HepG2 (cell line): ENCODE data around the gene KCNQ1OT1. TPM values are rescaled to one million over a fixed set of nuclear protein-coding genes. Genes with fewer than 3 reads are reported as not detected.
A peak's percentile ranks its signal among the peaks of the same experiment; 100 is the strongest.

ENCODE experiments used
- CHD4 ChIP-seq: fragments of 200-600 bp; sonication (generic); IDR thresholded peaks from 2 replicates; pipeline ENCODE4 v1.7.0; 2017; ENCODE audit warnings: mild to moderate bottlenecking, low read length, borderline replicate concordance
- FOXA3 ChIP-seq: IDR thresholded peaks from 2 replicates; pipeline ENCODE4 v1.6.1; 2016; ENCODE audit warnings: missing genetic modification reagents, missing compliant biosample characterization
- GLI4 ChIP-seq: sonication (generic); formaldehyde crosslinking; IDR thresholded peaks from 2 replicates; pipeline ENCODE4 v1.5.1; 2020; ENCODE audit warnings: missing genetic modification reagents, mild to moderate bottlenecking, moderate library complexity, borderline replicate concordance
- IRF2 ChIP-seq: IDR thresholded peaks from 2 replicates; pipeline ENCODE4 v1.6.1; 2018; ENCODE audit warnings: missing genetic modification reagents, missing compliant biosample characterization
- MEIS1 ChIP-seq: sonication (generic); formaldehyde crosslinking; IDR thresholded peaks from 2 replicates; pipeline ENCODE4 v1.9.0; 2021; ENCODE audit warnings: mild to moderate bottlenecking, missing genetic modification reagents, moderate library complexity, borderline replicate concordance
- NFKBIZ ChIP-seq: IDR thresholded peaks from 2 replicates; pipeline ENCODE4 v1.6.1; 2018; ENCODE audit warnings: missing genetic modification reagents, missing compliant biosample characterization
- PITX1 ChIP-seq: sonication (generic); formaldehyde crosslinking; IDR thresholded peaks from 2 replicates; pipeline ENCODE4 v1.5.1; 2020; ENCODE audit warnings: mild to moderate bottlenecking, missing genetic modification reagents
- PTBP1 ChIP-seq: fragments of 200-400 bp; formaldehyde crosslinking; IDR thresholded peaks from 2 replicates; pipeline ENCODE4 v1.6.1; 2018; ENCODE audit warnings: low read length, low read depth; ENCODE audit not compliant: poor library complexity, severe bottlenecking
- RBFOX2 ChIP-seq: fragments of 200-400 bp; formaldehyde crosslinking; IDR thresholded peaks from 2 replicates; pipeline ENCODE4 v1.6.1; 2017; ENCODE audit warnings: low read depth, mild to moderate bottlenecking, low read length
- SATB2 ChIP-seq: sonication (generic); formaldehyde crosslinking; IDR thresholded peaks from 2 replicates; pipeline ENCODE4 v1.5.0; 2020; ENCODE audit warnings: missing genetic modification reagents
- SP140L ChIP-seq: sonication (generic); formaldehyde crosslinking; IDR thresholded peaks from 2 replicates; pipeline ENCODE4 v1.4.0; 2020; ENCODE audit warnings: missing genetic modification reagents, borderline replicate concordance
- SP4 ChIP-seq: sonication (generic); formaldehyde crosslinking; IDR thresholded peaks from 2 replicates; pipeline ENCODE4 v1.8.1; 2023; ENCODE audit warnings: mild to moderate bottlenecking, missing genetic modification reagents
- TOPORS ChIP-seq: sonication (generic); formaldehyde crosslinking; IDR thresholded peaks from 2 replicates; pipeline ENCODE4 v1.8.0; 2023; ENCODE audit warnings: mild to moderate bottlenecking, missing genetic modification reagents
- TP53 ChIP-seq: sonication (generic); formaldehyde crosslinking; conservative IDR thresholded peaks from 2 replicates; pipeline ENCODE4 v1.4.0; 2020; ENCODE audit warnings: missing genetic modification reagents
- XBP1 ChIP-seq: sonication (generic); formaldehyde crosslinking; IDR thresholded peaks from 2 replicates; pipeline ENCODE4 v1.5.0; 2020; ENCODE audit warnings: missing genetic modification reagents
- ZBTB20 ChIP-seq: sonication (generic); formaldehyde crosslinking; IDR thresholded peaks from 2 replicates; pipeline ENCODE4 v1.8.1; 2023; ENCODE audit warnings: missing genetic modification reagents, low read depth, mild to moderate bottlenecking, borderline replicate concordance
- ZMYM3 ChIP-seq: sonication (generic); formaldehyde crosslinking; IDR thresholded peaks from 2 replicates; pipeline ENCODE4 v1.5.1; 2020; ENCODE audit warnings: mild to moderate bottlenecking, missing genetic modification reagents
- ZNF160 ChIP-seq: sonication (generic); formaldehyde crosslinking; IDR thresholded peaks from 2 replicates; pipeline ENCODE4 v1.8.0; 2022; ENCODE audit warnings: mild to moderate bottlenecking, inconsistent platforms, missing genetic modification reagents
- ZNF326 ChIP-seq: sonication (generic); formaldehyde crosslinking; IDR thresholded peaks from 2 replicates; pipeline ENCODE4 v1.4.0; 2020; ENCODE audit warnings: missing genetic modification reagents, borderline replicate concordance
- ZNF335 ChIP-seq: sonication (generic); formaldehyde crosslinking; IDR thresholded peaks from 2 replicates; pipeline ENCODE4 v1.4.0; 2020; ENCODE audit warnings: missing genetic modification reagents
- ZNF543 ChIP-seq: sonication (generic); formaldehyde crosslinking; IDR thresholded peaks from 2 replicates; pipeline ENCODE4 v1.4.0; 2020; ENCODE audit warnings: mild to moderate bottlenecking, missing genetic modification reagents
- ZNF549 ChIP-seq: sonication (generic); formaldehyde crosslinking; IDR thresholded peaks from 2 replicates; pipeline ENCODE4 v1.5.0; 2020; ENCODE audit warnings: missing genetic modification reagents
- ZNF572 ChIP-seq: sonication (generic); formaldehyde crosslinking; IDR thresholded peaks from 2 replicates; pipeline ENCODE4 v1.5.1; 2020; ENCODE audit warnings: mild to moderate bottlenecking, missing genetic modification reagents
- ZNF644 ChIP-seq: IDR thresholded peaks from 2 replicates; pipeline ENCODE4 v1.6.1; 2016; ENCODE audit warnings: low read depth
- polyA plus RNA-seq, 8 experiments: library from polyadenylated mRNA; depleted of rRNA in 3 of 8; stranded (reverse) in 7 of 8; unstranded in 1 of 8; fragments of >200 nt; fragmentation: Illumina TruSeq in 4 of 8; extraction: Trizol in 4 of 8; gene quantifications; 2 replicates each; pipeline versions ENCODE4 v1.2.1 to v1.2.3, GENCODE V29; 2011 to 2016; ENCODE audit warnings: low read depth in 4 of 8, missing spikeins in 1 of 8, mixed read lengths in 1 of 8; ENCODE audit not compliant: insufficient read depth in 1 of 8
- total RNA-seq, 5 experiments: library from RNA; depleted of rRNA; stranded (reverse); fragments of >200 nt; fragmentation: Illumina TruSeq; extraction: Trizol; gene quantifications; 2 replicates each; pipeline ENCODE4 v1.2.3, GENCODE V29; 2016; ENCODE audit warnings: low read depth in 1 of 5
- TF ChIP-seq, protein P1 (sequence below), 2 experiments: sonication (generic) in 1 of 2; formaldehyde crosslinking in 1 of 2; IDR thresholded peaks; 2 replicates each; pipeline versions ENCODE4 v1.4.0 to v1.6.1; 2018 to 2020; ENCODE audit warnings: missing genetic modification reagents in 2 of 2, borderline replicate concordance in 1 of 2, low read depth in 1 of 2, mild to moderate bottlenecking in 1 of 2, missing biosample characterization in 1 of 2
- TF ChIP-seq, protein P2 (sequence below): sonication (generic); formaldehyde crosslinking; IDR thresholded peaks from 2 replicates; pipeline ENCODE4 v1.5.1; 2020; ENCODE audit warnings: mild to moderate bottlenecking, missing genetic modification reagents, moderate library complexity
- TF ChIP-seq, protein P3 (sequence below): fragments of 450-650 bp; IDR thresholded peaks from 2 replicates; pipeline ENCODE4 v1.6.1; 2017; ENCODE audit warnings: mild to moderate bottlenecking

KCNQ1OT1 gene
- total and polyA plus RNA-seq, 2 of the 13 experiments (the other 11 are each of a cell fraction or from before 2014, with no cell fraction given) = 1.3 to 18.9 TPM

DNA sequence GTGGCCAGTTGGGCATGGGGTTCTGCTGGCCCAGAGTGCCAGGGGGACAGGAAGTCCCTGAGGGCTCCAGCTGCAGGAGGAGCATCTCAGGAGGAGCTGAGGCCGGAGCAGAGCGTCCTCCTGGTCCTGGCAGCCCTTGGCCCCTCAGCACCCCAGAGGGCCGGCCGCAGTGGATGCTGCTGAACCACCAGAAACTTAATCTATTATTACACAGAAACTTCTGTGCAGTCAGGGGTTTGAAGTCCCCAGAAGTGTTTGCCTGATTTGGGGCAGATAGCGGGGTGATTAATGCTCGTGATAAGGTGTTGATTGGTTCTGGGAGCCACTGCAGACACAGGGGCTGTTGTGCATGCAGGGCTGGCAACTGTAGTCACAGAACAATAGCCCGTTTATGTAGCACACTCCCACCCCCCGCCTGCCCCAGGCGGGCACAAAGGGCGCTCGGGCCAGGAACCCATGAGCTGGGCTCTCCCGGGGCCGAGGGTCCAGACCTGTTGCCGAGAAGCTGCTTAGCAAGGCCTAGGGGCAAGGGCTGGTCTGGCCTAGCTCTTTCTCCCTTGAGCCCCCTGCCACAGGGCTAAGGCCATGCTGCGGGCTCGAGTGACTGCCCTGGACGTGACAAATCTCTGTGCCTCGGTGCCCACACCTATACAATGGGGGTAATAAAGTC, 29.0 kb upstream of the KCNQ1OT1 start (continued):
- TF ChIP-seq, protein P1, sequence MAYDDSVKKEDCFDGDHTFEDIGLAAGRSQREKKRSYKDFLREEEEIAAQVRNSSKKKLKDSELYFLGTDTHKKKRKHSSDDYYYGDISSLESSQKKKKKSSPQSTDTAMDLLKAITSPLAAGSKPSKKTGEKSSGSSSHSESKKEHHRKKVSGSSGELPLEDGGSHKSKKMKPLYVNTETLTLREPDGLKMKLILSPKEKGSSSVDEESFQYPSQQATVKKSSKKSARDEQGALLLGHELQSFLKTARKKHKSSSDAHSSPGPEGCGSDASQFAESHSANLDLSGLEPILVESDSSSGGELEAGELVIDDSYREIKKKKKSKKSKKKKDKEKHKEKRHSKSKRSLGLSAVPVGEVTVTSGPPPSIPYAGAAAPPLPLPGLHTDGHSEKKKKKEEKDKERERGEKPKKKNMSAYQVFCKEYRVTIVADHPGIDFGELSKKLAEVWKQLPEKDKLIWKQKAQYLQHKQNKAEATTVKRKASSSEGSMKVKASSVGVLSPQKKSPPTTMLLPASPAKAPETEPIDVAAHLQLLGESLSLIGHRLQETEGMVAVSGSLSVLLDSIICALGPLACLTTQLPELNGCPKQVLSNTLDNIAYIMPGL (CRISPR knock-in tag; IDR thresholded peaks at IDR 0.05; ENCODE audit: borderline replicate concordance in 1 of 2, low read depth in 1 of 2) = no peak
- TF ChIP-seq GLI4 (no peak), ZNF335 (CRISPR knock-in tag) (no peak), FOXA3 (CRISPR knock-in tag) (peak; percentile 64), ZNF572 (no peak), SATB2 (no peak), ZNF644 (CRISPR knock-in tag) (no peak), SP140L (CRISPR knock-in tag) (no peak), TOPORS (0 out of 2 replicates have a peak, but pooled peaks have one; percentile 24), ZNF543 (CRISPR knock-in tag) (peak; percentile 46; the same call in 1 of the 2 replicates), NFKBIZ (CRISPR knock-in tag) (peak; percentile 65; the same call in 1 of the 2 replicates), MEIS1 (CRISPR knock-in tag) (peak; percentile 72), XBP1 (CRISPR knock-in tag) (no peak), ZBTB20 (CRISPR knock-in tag) (no peak), PITX1 (peak; percentile 86), PTBP1 (no peak), ZMYM3 (CRISPR knock-in tag) (peak; percentile 73), ZNF160 (0 out of 2 replicates have a peak, but pooled peaks have one; percentile 28), RBFOX2 (peak; percentile 79), ZNF326 (CRISPR knock-in tag) (no peak), CHD4 (no peak), TP53 (no peak), IRF2 (no peak), SP4 (CRISPR knock-in tag) (peak; percentile 64; the same call in 1 of the 2 replicates), ZNF549 (peak; percentile 94)
- TF ChIP-seq, protein P2, sequence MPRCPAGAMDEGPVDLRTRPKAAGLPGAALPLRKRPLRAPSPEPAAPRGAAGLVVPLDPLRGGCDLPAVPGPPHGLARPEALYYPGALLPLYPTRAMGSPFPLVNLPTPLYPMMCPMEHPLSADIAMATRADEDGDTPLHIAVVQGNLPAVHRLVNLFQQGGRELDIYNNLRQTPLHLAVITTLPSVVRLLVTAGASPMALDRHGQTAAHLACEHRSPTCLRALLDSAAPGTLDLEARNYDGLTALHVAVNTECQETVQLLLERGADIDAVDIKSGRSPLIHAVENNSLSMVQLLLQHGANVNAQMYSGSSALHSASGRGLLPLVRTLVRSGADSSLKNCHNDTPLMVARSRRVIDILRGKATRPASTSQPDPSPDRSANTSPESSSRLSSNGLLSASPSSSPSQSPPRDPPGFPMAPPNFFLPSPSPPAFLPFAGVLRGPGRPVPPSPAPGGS (CRISPR knock-in tag) = no peak
- TF ChIP-seq, protein P3, sequence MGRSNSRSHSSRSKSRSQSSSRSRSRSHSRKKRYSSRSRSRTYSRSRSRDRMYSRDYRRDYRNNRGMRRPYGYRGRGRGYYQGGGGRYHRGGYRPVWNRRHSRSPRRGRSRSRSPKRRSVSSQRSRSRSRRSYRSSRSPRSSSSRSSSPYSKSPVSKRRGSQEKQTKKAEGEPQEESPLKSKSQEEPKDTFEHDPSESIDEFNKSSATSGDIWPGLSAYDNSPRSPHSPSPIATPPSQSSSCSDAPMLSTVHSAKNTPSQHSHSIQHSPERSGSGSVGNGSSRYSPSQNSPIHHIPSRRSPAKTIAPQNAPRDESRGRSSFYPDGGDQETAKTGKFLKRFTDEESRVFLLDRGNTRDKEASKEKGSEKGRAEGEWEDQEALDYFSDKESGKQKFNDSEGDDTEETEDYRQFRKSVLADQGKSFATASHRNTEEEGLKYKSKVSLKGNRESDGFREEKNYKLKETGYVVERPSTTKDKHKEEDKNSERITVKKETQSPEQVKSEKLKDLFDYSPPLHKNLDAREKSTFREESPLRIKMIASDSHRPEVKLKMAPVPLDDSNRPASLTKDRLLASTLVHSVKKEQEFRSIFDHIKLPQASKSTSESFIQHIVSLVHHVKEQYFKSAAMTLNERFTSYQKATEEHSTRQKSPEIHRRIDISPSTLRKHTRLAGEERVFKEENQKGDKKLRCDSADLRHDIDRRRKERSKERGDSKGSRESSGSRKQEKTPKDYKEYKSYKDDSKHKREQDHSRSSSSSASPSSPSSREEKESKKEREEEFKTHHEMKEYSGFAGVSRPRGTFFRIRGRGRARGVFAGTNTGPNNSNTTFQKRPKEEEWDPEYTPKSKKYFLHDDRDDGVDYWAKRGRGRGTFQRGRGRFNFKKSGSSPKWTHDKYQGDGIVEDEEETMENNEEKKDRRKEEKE = no peak
